PFSK-1 (cell line): ENCODE measurements around the gene TTLL11.

ENCODE experiments used
- POLR2AphosphoS5 ChIP-seq: IDR thresholded peaks from 2 replicates; pipeline ENCODE4 v1.6.1; 2012; ENCODE audit warnings: low read depth, mild to moderate bottlenecking, control low read depth, low read length, moderate library complexity
- SIN3A ChIP-seq: IDR thresholded peaks from 2 replicates; pipeline ENCODE4 v1.6.1; 2012; ENCODE audit warnings: mild to moderate bottlenecking, low read length, moderate library complexity, borderline replicate concordance; ENCODE audit not compliant: insufficient read depth

- TF ChIP-seq POLR2AphosphoS5 (no peak), SIN3A (no peak)
These were observed 31.4 kb upstream of the TTLL11 start for GRCh38 chr9:122124528-122124927.
